NCI-H2196 treated with DMSO at 0.1 percent for 48 hours (cell line): ENCODE measurements around the gene ERC2.

ENCODE experiments used
- DNase-seq: peaks from one replicate; lab custom pipeline; 2025; ENCODE audit not compliant: unreplicated experiment; lab: John Stamatoyannopoulos, UW

Gene ERC2

DNA sequence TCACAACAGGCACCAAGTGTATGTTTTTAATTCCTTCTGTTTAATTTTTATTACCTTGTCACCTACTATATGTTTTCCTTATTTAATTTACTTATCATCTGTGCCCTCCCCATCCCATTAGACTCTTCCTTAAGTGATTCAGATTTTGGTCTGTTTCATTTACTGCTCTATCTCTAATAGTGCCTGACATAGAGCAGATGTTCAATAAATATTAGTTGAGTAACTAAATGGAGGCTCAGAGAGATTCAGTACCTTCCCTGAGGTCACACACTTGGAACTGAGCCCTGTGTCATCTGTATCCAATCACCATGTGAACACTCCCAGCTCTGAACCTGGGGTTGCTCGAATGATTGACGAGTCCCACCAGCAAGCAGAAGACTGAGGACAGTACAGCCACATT lies 663.1 kb downstream of the ERC2 start:
- DNase-seq: no peak

DNA sequence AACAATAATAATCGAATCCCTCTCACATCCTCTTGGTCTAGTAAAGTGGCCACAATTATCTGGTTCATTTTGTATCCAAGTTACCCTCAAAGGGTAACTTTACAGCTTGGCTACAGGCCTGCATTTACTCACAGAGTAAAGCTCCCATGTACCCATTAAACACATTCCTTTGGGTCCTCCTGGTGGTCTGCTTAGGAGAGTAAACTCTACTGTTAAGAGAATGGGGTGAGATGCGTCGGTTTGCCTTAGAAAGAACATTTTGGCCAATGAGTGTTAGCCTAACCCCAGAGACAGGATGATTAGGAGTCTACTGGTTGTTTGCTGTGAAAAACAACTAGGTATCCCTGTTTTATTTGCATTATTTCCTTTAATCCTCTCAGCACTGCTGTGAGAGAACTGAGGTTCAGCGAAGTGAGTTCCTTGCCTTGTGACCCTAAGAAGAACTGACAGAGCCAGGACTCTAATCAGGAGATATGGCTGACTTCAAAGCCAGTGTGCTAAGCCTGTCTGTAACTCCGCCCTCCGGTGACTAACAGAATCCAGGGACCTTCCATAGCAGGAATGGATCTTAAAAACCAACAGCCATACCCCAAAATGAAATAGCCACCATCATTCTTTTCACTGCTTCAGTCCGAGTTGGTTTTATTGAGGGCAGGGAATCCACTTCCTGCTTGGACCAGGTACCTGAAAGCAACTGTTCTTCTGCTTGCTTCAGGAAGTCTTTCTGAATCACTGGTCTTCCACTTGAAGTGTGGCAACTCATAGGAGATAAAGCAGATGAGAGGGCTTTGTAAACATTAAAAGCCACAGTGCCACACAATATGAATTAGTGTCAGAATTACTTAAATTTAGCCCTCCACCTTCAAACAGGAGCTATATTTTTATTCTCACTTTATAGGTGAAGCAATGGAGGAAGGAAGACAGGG lies 663.8 kb downstream of the ERC2 start:
- DNase-seq: no peak

DNA sequence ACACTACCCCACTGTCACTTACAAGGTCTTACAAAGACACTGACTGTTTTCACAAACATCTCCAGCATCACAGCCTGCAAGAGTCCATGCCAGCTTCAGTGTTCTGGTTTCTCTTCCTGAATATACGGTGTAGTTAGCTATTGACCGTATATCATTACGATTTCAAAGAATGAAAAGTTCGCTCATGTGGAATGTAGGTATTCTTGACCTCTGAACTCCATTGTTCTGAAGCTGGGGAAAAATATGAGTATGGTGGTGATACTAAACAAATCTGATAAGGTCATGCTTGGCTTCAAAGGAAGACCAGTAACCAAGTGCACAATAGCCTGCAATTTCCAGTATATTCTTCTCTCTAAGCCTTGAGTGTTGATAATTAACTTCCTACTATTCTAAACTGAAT lies 665.5 kb downstream of the ERC2 start:
- no peak for DNase-seq

DNA sequence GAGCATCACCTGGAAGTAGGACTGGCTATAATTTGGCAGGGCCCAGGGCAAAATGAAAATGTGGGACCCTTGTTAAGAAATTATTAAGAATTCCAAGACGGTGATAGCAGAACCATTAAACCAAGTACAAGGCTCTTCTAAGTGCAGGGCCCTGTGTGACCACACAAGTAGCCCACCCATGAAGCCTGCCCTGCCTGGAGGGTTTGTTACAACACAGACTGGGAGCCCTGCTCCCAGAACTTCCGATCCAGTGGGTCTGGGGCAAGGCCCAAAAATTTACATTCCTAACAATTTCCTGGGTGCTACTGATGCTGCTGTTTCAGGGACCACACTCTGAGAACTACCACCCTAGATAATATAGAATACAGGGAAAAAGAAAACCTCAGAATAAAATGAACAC lies 666.6 kb downstream of the ERC2 start:
- no peak for DNase-seq

DNA sequence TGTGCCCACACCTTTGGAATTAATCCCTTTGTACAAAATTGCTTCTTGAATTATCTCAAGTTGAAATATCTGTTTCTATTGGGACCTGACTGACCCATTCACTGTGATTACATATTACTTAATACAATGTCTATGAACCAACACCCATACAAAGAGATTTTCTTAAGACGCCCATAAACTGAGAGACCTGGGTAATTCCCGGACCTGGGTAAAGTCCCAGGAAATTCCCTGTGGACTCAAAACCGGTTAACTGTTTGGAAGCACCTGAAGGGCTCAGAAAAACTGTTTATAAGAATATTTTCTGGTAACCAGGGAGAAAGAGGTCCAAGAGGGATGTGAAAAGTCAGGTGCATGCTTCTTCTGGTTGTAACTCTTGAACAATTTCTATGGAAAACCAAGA lies 667.2 kb downstream of the ERC2 start:
- DNase-seq: no peak

DNA sequence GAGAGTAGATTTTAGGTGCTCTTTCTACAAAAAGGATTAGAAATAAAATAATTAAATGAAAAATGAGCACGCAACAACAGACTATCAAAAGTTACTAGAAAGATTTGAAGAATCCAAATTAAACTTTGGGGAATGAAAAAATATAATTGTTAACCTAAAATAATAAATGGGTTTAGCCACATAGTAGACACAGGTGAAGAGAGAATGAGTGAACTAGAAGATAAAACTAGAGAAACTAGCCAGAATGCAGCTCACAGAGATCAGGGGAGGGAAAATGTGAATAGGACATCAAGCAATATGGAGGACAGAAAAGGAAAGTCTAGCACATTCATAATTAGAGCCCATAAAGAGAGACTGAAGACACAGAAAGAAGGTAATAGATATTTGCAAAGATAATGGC lies 670.5 kb downstream of the ERC2 start:
- DNase-seq: no peak

DNA sequence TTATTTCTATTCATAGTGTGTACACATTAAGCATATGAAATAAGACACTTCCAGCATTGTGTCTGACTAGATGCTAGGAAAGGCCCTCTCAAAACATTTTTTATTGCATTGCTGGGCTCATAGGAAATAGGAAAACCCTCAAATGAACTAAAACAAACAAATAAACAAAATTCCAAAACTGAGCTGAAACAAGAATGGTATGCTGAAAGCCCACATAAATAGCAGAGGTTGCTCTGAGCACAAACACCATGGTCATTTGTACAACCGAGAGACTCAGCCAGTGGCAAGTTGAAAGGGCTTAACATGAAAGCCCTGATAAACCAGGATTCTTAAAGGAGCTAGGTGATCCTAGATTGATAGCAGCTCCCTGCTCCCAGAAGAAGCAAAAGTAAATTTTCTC lies 671.2 kb downstream of the ERC2 start:
- DNase-seq: no peak

DNA sequence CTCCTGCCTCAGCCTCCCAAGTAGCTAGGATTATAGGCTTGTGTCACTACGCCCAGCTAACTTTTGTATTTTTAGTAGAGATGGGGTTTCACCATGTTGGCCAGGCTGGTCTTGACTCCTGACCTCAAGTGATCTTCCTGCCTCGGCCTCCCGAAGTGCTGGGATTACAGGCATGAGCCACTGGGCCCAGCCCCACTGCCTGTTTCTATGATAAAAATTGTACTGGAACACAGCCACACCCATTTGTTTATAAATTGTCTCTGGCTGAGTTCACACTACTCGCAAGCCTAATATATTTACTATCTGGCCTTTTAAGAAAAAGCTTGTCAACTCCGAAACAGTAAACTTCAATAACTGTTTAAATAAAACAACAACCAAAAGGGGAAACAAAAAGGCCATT lies 671.7 kb downstream of the ERC2 start:
- DNase-seq: no peak

DNA sequence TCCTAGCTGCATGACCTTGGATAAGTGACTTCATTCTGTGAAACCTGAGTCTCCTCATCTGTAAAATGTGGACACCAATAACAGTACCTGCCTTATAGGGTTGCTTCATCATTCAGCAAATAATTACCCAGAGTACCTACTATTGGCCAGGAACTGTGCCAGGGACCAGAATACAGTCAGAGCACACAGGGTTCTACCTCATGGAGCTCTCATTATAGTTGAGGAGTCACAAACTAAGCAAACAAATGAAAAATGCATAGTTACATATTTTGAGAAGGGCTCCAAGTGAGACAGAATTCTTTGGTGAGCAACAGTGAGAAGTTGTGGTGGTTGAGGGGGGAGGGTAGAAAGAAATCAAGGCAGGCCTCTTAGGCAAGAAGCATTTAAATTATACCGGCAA lies 672.5 kb downstream of the ERC2 start:
- no peak for DNase-seq

DNA sequence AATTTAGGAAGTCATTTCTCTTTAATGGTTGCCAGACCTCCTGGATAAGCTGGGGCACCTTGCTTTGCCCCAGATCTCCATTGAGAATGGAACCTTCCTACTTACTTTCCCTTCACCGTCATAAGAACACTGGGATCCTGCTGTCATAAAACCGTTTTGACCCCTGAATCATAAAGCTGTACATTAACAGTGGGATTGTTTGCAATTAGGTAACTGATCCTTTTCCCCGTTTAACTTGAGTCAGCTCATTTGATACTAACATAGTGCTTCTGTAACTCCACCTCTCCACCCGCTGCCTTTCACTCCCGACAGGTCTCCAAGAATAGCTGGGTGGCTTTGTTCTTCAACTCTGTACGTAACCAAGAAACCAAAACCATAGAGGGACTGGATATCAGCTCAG lies 673.0 kb downstream of the ERC2 start:
- DNase-seq: no peak

DNA sequence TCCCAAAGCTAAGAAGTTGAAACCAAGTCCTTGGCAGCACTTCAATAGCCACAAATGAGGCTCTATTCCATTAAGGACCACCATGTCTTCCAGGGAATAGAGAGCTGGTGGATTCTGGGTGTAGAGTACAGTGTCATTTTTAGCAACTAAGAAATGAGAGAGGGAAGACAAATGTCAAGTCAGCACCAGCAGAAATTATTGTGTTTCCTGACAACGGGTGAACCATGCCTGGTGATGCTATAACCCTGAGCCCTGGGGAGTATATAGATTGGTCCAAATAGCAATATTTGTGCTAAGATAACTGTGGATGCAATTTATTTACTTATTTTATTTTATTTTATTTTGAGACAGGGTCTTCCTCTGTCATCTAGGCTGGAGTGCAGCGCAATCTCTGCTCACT lies 675.5 kb downstream of the ERC2 start:
- no peak for DNase-seq

DNA sequence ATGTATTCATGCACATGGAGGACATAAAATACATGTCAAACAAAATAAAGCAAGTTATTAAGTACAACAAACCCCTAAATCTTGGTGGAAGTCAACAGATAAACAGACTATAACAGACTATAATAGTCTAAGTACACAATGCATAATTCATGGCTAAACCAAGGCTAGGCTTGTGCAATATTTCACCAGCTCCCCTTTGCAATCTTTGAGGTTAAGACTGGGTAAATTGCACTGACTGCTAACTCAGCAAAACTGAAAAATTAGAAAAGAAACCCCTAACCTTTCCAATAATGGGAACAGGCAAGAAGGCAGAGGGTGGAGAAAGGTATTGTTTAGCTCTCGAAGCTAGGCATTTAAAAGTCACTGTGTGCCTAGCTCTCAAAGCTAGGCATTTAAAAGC lies 676.3 kb downstream of the ERC2 start:
- no peak for DNase-seq

DNA sequence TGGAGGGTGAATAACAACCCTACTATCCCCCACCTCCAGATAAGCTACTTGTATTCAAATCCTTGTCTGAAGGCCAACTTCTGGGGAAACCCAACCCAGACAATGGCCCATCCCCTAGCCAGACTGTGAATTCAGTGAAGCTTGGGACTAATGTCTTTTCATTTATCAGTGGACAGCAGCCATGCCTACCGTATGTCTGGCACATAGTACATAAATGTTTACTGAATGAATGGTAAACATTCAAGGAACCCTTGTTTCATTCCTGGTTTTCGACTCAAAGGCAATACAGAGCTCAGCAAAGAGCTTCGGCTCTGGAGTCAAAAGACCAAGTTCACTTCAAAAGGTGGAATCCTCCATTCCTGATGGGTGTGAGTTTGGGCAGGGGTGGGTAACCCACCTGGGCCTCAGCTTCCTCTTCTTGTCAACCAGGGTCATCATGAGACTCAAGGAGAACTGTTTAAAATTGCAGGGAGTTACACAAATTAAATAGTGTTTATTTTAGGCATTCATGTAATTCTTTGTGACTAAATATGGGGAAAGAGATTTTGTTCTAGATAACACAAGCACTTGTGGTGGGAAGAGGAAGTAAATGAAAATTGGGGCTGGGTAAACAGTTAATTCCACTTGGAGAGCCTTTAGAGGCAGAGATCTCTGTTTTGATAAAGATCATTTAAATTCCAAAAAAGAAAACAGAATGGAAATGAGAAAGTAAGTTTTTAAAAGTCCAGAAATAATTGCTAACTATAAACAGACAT lies 677.5 kb downstream of the ERC2 start:
- no peak for DNase-seq

DNA sequence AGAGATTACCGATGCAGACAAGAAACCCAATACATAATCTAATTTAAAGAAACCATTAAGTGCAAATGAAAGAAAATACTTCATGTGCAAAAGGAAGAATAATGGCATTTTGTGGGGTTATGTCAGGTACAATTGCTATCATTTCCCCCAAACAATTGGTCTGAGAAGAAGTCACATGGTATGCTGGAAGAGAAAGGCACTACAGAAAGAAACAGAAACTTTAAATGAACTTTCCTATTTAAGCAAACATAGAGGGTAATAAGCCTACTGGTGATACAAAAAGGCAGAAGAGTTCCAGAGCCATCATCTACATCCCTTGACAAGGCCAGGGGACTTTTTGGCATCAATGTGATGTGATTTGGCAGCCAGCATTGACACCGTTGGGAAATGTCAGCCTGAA lies 678.8 kb downstream of the ERC2 start:
- no peak for DNase-seq

DNA sequence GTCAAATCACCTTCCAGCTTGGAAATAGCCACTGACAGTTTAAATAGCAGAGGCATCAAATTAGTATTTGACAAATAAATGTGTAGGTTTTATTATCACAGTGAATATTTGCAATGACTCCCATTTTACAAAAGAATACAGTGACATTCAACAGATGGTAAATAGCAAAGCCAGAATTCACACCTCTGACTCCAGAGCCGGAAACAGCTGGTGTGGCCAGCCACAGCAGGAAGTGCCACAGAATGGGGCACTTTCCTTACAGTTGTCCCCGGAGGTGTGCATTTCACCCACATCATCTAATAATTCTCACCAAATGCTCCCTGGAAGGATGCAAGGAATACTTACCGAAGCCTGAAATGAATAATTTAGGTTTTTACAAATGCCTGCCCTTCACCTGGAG lies 685.5 kb downstream of the ERC2 start:
- no peak for DNase-seq

DNA sequence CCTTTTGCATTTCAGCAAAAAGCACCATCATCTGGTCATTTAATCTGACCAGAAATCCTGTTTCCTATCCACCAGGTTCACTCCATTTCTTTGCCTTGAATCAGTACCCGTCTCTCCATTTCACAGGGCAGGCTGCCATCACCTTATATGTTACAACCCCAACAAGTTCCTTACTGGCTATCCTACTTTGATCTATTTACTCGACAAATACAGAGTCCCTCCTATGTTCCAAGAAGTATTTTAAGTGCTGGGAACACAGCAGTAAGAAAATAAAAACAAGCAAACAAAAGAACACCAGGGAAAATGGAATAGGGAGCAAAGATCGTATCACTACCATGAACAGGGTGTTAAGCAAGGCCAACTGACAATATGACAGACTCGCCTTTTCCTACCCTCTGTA lies 685.9 kb downstream of the ERC2 start:
- no peak for DNase-seq

DNA sequence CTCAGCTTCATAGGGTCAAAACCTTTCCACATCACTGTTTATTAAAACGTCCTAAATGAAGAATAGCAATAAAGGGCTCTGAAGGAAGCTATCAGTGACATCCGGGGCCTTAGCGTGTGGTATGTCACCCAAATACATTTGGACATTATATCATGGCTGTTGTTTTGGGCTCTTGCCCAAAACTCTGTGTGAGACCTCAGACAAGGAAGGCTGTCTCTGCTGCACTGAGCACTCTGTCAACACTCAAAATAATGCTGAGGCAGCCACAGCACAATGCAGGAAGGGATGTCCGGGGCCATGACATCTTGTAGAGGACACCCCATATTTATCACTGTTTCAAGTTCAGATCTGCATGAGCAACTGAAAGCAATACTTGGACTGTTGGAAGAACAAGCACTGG lies 687.4 kb downstream of the ERC2 start:
- DNase-seq: no peak

DNA sequence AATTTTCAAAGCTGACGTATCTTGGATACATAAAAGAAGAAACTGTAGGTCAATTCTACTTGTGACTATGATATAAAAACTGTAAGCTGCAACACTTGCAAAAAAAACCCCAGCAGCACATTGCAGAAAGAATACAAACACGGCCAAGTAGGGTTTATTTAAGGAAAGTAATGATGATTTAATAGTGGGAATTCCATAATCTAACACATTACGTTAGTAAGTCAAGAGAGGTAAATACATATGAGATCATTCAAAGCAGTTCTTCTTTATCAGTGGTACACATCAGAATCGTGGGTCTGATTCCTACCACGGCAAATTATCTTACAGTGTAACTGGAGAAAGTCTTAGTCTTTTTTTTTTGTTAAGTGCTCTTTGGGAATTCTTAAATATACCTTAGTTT lies 688.7 kb downstream of the ERC2 start:
- no peak for DNase-seq

DNA sequence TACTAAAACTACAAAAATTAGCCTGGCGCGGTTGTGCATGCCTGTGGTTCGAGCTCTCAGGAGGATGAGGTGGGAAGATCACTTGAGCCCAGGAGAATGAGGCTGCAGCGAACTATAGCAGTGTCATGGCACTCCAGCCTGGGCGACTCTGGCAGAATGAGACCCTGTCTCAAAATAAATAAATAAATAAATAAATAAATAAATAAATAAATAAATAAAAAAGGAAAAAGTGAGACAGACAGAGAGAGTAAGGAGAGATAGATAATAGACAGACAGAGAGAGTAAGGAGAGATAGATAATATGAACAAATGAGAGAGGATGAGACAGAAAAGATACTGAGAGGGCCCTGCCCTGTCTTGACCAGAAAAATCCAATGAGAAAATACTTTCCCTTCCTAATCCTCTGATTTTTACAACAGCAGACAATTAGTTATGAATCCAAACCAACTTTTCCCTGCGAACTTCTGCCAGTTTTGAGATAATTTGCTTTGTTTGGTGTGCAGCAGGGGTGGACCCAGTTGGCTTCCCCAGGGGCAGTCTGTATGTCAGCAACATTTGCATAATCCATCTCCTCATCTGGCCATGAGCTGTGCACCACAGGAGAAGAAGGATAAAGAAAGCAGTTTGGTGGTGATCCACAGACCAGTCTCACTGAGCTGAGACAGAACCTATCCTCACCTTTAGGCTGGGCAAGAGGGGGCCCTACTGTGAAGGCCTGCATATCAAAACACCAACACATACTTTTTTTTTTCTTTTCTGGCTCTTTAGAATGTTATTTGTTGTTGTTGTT lies 692.7 kb downstream of the ERC2 start:
- DNase-seq: no peak

DNA sequence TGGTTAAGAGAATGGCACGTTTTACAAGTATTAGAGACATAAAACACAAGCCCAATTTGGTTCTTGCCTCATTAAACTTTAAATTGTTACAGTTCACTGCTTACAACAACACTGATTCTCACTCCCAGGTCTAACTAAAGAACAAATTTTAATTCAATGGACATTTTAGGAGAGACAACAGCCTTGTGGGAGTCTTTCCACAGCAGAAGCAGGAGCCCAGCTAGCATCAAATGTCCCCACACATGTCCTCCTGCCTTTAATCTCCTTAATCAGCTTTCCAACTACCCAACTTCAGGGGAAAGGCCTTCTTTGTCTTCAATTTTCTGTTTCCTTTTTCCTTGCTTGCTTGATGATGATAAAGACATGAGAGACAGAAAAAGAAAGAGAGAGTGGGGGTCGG lies 693.4 kb downstream of the ERC2 start:
- DNase-seq: no peak

DNA sequence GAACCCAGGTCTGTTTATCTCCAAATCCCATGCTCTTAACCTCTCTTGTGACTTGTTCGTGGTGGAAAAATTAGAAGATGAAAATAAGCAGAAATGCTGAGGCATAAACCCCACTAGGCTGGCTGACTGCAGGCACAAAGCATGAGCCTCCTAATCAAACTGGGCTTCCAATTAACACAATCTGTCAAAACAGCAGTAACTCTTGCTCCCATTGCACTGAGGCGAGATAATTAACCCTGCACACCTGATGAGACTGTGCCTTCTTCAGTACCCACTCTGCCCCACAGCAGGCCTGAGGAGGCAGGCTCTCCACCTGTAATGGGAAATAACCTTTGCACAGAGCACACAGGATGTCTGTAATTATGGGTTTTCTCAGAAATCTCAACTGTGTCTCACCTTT lies 696.8 kb downstream of the ERC2 start:
- DNase-seq: no peak

DNA sequence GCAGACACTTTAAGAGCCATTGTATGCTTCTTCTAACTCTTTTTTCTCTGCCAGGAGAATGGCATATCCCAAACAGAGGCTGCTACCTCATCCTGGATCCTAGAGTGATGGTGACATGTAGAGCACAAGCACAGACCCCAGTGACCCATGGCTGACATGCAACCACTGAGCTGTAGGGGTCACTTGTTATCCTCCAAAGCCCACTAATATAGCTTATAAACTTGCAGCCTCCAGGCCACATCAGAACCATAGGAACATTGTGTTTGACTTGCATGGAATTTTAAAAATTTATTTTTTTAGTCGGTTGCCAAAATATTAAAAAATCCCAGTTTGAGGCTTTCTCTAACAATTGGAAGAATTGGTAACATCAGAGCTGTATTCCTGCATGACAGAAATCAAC lies 698.2 kb downstream of the ERC2 start:
- DNase-seq: no peak
